GM12874 (cell line): ENCODE results near the gene TREH.
A peak's percentile ranks its signal among the peaks of the same experiment; 100 is the strongest.

Source experiments
- TF ChIP-seq, protein P1 (sequence below): IDR thresholded peaks from 2 replicates; pipeline ENCODE4 v1.5.1; 2011; ENCODE audit warnings: low read depth, mild to moderate bottlenecking, control low read depth, low read length, moderate library complexity; ENCODE audit not compliant: insufficient read depth

The TREH gene

DNA sequence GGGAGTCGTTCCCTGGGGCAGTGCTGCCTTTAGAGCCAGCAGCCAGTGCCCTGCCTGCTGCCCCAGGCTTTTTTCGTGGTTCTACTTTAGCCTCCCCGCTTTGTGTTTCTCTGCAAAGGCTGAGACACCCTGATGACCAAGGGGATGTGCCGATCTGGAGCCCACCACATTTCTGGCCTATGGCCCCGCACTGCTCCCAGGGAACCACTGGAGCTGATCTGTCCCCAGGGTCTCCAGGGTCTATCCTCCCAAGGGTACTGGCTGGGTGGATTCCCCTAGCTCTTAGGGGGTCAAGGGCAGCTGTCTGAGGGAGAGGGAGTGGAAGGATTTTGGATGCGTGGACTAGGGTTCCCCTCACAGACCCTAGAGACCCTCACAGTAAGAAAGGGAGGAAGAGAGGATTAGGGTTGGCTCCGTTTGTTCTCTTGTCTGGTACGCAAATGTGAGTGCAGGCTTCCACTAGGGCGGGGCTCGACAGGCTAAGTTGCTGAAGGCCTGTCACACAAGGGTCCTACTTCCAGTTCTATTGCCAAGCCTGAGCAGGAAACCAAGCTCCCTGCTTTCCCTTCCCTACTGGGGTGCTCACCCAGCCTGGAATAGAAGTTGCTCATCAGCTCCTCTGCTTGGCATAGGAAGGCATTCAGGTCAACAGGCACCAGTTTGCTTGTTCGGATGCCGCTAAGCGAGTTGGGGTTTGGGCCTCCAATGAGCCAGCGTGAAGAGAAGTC lies 19.3 kb downstream of the TREH start:
- TF ChIP-seq, protein P1, sequence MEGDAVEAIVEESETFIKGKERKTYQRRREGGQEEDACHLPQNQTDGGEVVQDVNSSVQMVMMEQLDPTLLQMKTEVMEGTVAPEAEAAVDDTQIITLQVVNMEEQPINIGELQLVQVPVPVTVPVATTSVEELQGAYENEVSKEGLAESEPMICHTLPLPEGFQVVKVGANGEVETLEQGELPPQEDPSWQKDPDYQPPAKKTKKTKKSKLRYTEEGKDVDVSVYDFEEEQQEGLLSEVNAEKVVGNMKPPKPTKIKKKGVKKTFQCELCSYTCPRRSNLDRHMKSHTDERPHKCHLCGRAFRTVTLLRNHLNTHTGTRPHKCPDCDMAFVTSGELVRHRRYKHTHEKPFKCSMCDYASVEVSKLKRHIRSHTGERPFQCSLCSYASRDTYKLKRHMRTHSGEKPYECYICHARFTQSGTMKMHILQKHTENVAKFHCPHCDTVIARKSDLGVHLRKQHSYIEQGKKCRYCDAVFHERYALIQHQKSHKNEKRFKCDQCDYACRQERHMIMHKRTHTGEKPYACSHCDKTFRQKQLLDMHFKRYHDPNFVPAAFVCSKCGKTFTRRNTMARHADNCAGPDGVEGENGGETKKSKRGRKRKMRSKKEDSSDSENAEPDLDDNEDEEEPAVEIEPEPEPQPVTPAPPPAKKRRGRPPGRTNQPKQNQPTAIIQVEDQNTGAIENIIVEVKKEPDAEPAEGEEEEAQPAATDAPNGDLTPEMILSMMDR = no peak

DNA sequence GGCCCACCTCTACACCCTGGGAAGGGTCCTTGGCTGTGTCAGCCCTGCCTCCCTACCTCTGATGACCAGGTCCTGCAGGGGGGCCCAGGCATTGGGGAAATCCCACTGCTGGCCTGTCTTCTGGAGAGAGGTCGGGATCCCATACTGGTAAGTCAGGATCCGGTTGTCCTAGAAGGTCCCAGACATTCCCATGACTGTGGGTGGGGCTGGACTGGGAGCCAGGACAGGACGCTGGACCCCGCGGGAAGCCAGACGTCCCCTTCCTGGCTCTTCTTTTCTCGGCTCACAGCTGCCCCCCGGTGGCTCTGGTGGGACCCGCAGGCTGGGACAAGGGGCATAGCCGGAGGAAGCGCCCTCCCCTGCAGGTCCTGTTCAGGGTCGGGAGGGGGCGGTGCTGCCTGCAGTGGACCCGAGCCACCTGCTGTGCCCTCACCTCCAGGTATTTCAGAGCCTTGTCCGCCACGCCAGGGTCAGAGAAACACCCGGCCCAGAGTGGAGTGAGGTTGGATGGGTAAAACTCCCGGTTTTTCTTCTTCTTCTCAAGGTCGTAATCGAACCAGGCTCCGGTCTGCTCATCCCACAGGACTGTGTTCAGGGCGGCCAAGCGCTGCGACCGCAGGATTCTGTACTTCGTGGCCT lies 20.0 kb downstream of the TREH start:
- TF ChIP-seq, protein P1 = peak; percentile 98

DNA sequence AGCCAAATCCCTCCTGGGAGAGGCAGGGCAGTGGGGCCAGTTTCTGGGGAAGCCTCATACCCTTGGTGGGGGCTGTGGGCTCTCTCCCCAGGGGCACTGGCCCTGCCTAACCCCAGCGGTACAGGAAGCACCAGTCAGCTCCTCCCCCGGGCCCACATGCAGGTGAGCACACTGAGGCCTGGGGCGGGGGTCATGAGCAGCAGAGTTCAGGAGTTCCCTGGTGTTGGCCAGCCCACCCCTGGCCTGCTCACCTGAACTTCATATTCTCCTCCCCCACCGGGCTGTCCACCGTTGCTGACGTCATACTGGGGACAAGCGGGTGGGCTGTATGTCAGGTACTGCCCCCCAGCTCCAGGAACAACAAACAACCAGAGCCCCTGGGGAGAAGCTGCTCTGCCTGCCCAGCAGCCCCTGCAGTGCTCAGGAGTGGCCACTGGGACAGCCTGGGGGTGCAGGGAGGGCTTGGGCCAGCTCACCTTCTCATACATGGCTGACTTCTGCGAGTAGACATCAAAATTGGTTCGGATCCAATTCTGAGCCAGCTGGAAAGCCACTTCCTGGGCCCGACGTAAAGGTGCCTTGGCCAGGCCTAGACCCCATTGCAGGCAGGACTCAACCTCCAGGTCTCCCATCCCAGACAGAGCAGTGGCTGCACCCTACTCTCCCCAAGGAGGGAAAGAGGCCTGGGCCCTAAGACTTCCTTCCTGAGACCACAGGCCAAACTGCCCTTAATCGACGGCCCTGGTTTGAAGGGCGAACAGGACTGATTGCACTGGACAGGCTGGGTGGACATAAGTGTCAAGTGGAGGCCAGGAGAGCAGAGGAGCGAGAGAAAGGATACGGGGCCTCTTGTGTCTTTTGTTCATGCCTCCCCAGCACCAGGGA lies 20.8 kb downstream of the TREH start:
- TF ChIP-seq, protein P1 = no peak

DNA sequence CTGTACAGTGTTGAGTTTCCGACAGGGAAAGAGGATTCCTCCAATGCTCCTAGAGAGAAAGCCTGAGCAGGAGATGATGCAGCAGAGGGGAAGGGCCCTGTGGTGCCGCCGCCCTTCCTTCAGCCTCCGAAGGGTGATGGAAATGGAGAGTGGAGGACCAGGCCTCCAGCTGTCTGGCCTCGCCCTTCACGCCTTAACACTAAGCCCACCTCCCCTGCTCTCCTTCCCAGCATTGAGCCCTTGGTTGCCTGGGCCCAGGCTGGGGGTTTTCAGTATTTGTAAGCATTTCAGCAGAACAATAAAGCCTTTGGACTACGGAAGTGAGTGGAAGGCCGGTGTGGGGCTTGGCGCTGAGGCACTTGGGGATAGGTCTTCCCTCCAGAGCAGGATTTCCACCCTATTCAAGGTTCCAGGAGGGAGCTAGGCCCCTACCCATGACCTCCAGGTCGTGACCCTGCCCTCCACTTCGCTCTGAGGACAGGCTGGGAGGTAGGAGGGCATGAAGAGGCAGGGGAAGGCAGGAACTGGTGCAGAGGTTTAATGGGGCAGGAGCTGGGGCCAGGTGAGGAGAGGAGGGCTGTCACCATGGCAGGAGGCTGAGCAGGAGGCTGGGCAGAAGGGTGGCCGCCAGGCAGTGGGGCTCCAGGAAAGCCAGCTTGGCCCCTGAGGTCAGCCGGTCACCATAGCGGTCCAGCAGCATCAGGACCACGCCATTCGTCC lies 21.6 kb downstream of the TREH start:
- TF ChIP-seq, protein P1 = no peak

DNA sequence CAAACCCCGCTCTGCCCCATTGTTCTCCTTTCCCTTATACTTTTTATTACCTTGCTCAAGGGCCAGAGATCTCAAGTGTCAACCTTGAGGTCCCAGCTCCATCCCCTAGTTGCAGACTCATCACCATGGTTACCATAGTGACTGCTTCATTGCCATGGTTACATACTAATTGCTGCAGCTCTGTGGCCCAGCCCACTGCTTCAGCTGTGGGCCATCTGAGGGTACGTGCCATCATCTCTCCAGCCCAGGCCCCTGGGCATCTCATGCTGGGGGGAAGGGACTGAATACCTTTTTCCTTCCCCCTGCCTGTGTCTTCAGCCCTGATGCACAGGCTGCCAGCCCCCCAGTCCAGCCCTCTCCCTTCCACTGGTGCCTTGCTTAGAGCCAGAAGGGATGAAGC lies 22.2 kb downstream of the TREH start:
- TF ChIP-seq, protein P1 = no peak

DNA sequence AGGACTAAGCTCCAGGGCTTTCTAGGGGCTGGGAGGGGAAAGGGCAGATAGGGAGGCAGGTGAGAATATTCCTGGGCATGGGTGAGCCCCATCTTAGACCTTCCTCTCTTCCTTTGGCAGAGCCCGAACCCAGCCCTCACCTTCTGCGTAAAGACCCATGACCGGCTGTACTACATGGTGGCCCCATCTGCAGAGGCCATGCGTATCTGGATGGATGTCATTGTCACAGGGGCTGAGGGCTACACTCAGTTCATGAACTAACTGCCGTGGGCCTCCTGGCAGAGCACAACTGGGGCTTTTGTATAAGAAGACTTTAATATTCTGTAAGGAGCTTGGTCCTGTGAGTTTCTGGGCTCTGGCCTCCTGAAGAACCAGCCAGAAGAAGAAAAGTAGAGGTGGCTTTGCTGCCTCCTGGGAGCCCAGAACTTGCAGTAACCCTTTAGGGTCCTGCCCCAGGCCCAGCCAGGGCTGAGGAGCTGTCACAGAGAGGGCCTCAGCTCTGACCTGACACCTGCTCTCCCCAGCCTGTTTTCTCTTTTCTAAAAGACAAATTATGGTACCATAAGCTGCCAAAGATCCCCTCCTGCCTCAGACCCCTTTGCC lies 22.8 kb downstream of the TREH start:
- TF ChIP-seq, protein P1 = no peak
